H7 (cell line): Measurements from ENCODE around the gene SRXN1. TPM values are rescaled to one million over a fixed set of nuclear protein-coding genes. Genes with fewer than 3 reads are reported as not detected.

Experiments
- DNase-seq: peaks from one replicate; pipeline ENCODE4 v3.0.0; 2012
- H3K27me3 ChIP-seq: 2 replicates; pipeline ENCODE4 v1.6.0; 2011; ENCODE audit warnings: mild to moderate bottlenecking, low read length; ENCODE audit not compliant: control insufficient read depth, insufficient read depth
- H3K36me3 ChIP-seq: replicated peaks from 2 replicates; pipeline ENCODE4 v1.5.1; 2011; ENCODE audit warnings: low read length; ENCODE audit not compliant: control insufficient read depth, insufficient read depth
- H3K4me3 ChIP-seq: 2 replicates; pipeline ENCODE4 v1.5.1; 2011; ENCODE audit warnings: low read depth, mild to moderate bottlenecking, control low read depth, low read length, moderate library complexity; ENCODE audit not compliant: insufficient read depth
- total RNA-seq: library from RNA; depleted of rRNA; stranded (reverse); fragments of >200 nt; shearing (Covaris generic); gene quantifications from 2 replicates; pipeline ENCODE4 v1.2.3, GENCODE V29; 2014

The SRXN1 gene
- total RNA-seq, 1 experiment from 2014 or later, result 34.7 TPM

GRCh38 chr20:668050-668449 lies 15.1 kb upstream of the SRXN1 start:
- Histone ChIP-seq H3K27me3 (peaks cover 16% of the 10 kb centered on the region; the same call in 1 of the 2 replicates), H3K4me3 (no peak overlapping the region), H3K36me3 (no peaks in the 10 kb centered on the region)
- DNase-seq, result no peak

DNA sequence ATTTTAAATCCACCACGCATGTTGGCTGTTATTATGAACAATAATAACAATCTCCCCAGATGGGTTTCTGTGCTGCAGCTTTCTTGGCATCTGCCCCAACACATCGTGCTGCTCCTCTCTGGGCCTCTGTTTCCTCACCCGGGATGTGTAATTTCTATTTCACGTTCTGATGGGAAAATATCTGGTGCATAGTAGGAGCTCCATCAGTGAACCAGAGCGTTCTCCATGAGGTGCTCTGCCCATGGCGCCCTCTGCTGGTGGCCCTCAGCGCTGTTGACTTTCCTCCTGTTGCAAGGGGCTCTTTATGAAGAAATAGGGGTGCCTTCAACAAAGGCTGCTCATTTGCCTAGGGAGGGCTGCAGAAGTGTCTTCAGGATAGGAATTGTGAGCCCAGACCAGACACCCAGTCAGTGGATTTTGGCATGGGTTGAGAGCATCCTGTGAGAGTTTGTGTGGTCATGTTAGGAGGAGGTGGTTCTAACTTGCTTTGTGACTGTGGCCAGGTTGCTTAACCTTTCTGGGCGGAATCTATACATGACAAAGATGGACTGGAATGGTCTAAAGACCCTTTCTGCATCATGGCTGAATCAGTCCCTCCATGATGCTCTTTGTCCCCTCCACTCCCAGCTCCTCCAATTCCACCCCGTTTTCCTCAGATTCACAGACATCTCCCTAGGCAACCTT lies 14.5 kb upstream of the SRXN1 start:
- H3K27me3 ChIP-seq, result peaks cover 19% of the 10 kb centered on the region; the same call in 1 of the 2 replicates
- H3K36me3 ChIP-seq, result no peaks in the 10 kb centered on the region
- DNase-seq, result peak; percentile 89
- H3K4me3 ChIP-seq, result no peak overlapping the region

- H3K36me3 ChIP-seq, result no peaks in the 10 kb centered on the region
- peaks cover 19% of the 10 kb centered on the region; the same call in 1 of the 2 replicates for H3K27me3 ChIP-seq
- no peak for DNase-seq
- H3K4me3 ChIP-seq, result no peak overlapping the region
Observed at GRCh38 chr20:666877-667276, 13.9 kb upstream of the SRXN1 start.

GRCh38 chr20:665276-665675 lies 12.3 kb upstream of the SRXN1 start:
- Histone ChIP-seq H3K36me3 (no peaks in the 10 kb centered on the region), H3K27me3 (peaks cover 19% of the 10 kb centered on the region; the same call in 1 of the 2 replicates), H3K4me3 (no peak overlapping the region)
- no peak for DNase-seq

- no peak for DNase-seq
- Histone ChIP-seq H3K36me3 (no peaks in the 10 kb centered on the region), H3K4me3 (no peak overlapping the region), H3K27me3 (peaks cover 19% of the 10 kb centered on the region; the same call in 1 of the 2 replicates)
Observed at GRCh38 chr20:664576-664975, 11.6 kb upstream of the SRXN1 start.

DNA sequence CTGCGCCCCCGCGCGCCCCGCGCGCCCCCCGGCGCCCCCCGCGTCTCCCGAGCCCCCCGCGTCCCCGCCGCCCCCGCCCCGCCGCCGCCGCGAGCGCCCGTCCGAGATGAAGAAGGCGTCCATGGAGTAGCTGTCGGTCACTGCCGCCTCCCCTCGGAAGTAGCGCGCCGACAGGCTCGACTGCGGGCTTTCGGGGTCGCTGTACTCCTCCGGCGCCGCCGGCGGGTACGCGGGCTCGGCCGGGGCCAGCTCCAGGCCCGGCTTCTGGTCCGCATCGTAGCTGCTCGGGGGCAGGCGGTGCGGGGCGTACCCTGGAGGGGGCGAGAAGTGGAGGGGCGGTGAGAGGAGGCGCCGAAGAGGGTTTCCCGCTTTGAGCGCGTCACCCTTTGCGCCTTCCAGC lies 11.2 kb upstream of the SRXN1 start:
- H3K36me3 ChIP-seq, result no peaks in the 10 kb centered on the region
- H3K4me3 ChIP-seq, result no peak overlapping the region
- H3K27me3 ChIP-seq, result peaks cover 19% of the 10 kb centered on the region; the same call in 1 of the 2 replicates
- peak; percentile 73 for DNase-seq

GRCh38 chr20:663315-664090 lies 10.5 kb upstream of the SRXN1 start:
- DNase-seq, result no peak
- Histone ChIP-seq H3K27me3 (peaks cover 19% of the 10 kb centered on the region; the same call in 1 of the 2 replicates), H3K36me3 (no peaks in the 10 kb centered on the region), H3K4me3 (no peak overlapping the region; the same call in 1 of the 2 replicates)

GRCh38 chr20:662277-663192 lies 9.5 kb upstream of the SRXN1 start:
- no peak for DNase-seq
- no peaks in the 10 kb centered on the region for H3K36me3 ChIP-seq
- H3K4me3 ChIP-seq, result no peak overlapping the region
- H3K27me3 ChIP-seq, result peaks cover 19% of the 10 kb centered on the region; the same call in 1 of the 2 replicates

DNA sequence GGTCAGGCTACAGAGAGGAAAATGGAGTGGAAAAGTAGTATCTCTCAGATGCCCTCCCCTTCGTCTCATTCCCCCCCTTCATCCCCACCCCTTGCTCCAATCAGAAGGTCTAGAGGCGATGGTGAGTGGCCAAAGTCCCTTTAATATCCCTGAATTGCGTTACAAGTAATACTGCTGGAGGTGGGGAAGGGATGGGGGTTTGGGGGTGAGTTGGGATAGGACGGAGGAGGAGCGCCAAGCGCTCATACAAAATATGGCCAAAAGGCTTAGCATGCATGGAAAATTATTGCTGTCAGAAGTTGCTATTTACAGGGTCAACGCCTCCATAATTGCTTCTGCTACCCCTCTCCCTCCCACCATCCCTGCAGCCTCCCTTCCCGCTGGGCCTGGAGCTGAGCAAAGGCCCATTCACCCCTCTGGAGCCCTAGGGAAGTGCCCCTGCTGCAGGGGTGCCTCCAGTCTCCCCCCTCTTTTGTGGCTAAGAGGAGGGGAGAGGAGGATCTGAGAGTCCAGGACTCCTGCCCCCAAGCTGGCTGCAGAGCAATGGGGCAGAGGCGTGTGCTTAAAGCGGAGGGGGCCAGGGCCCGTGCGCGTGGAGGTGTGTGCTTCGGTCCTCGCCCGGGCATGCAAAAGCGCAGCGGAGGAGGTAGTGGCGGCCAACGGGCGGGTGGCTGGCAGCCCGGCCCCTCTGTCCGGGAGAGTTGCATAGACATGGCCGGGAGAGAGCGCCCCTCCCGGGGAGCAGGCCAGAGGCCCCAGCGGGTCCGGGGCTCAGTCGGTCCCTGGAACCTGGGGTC lies 8.7 kb upstream of the SRXN1 start:
- peaks cover 19% of the 10 kb centered on the region; the same call in 1 of the 2 replicates for H3K27me3 ChIP-seq
- no peaks in the 10 kb centered on the region for H3K36me3 ChIP-seq
- H3K4me3 ChIP-seq, result no peak overlapping the region; the same call in 1 of the 2 replicates
- DNase-seq, result peak; percentile 89

GRCh38 chr20:658731-659291 lies 5.8 kb upstream of the SRXN1 start:
- Histone ChIP-seq H3K36me3 (no peaks in the 10 kb centered on the region), H3K27me3 (peaks cover 8% of the 10 kb centered on the region; the same call in 1 of the 2 replicates), H3K4me3 (no peak overlapping the region)
- DNase-seq, result no peak

GRCh38 chr20:658202-658601 lies 5.2 kb upstream of the SRXN1 start:
- no peaks in the 10 kb centered on the region for H3K36me3 ChIP-seq
- peaks cover 5% of the 10 kb centered on the region; the same call in 1 of the 2 replicates for H3K27me3 ChIP-seq
- DNase-seq, result no peak
- H3K4me3 ChIP-seq, result no peak overlapping the region

- Histone ChIP-seq H3K27me3 (no peaks in the 10 kb centered on the region), H3K4me3 (no peak overlapping the region), H3K36me3 (peaks cover under 1% of the 10 kb centered on the region)
- DNase-seq, result no peak
Observed at GRCh38 chr20:655726-656624, 3.0 kb upstream of the SRXN1 start.

GRCh38 chr20:654417-654750 lies 1.4 kb upstream of the SRXN1 start:
- H3K27me3 ChIP-seq, result no peaks in the 10 kb centered on the region
- peaks cover 11% of the 10 kb centered on the region for H3K36me3 ChIP-seq
- H3K4me3 ChIP-seq, result no peak overlapping the region
- DNase-seq, result no peak
